ENCODE results near the gene MED25.

GRCh38 chr19:49809941-49810389, 8.1 kb upstream of the MED25 start:
- no peak for TF ChIP-seq REST (IDR thresholded peaks at IDR 0.05; ENCODE audit: insufficient read depth in 1 of 2, low read depth in 2 of 2, low read length in 2 of 2)
- no peak for TF ChIP-seq POLR2AphosphoS5 (IDR thresholded peaks at IDR 0.05; ENCODE audit: low read depth, low read length)

All from PFSK-1 (cell line).